HepG2 (cell line): ENCODE data around the gene ZIK1. TPM values are rescaled to one million over a fixed set of nuclear protein-coding genes. Genes with fewer than 3 reads are reported as not detected.
A peak's percentile ranks its signal among the peaks of the same experiment; 100 is the strongest.

ENCODE experiments used
- ISL2 ChIP-seq: sonication (generic); formaldehyde crosslinking; IDR thresholded peaks from 2 replicates; pipeline ENCODE4 v1.5.0; 2020; ENCODE audit warnings: missing genetic modification reagents
- MEF2D ChIP-seq: sonication (generic); formaldehyde crosslinking; IDR thresholded peaks from 2 replicates; pipeline ENCODE4 v1.5.1; 2020; ENCODE audit warnings: mild to moderate bottlenecking, missing genetic modification reagents
- MEIS1 ChIP-seq: sonication (generic); formaldehyde crosslinking; IDR thresholded peaks from 2 replicates; pipeline ENCODE4 v1.9.0; 2021; ENCODE audit warnings: mild to moderate bottlenecking, missing genetic modification reagents, moderate library complexity, borderline replicate concordance
- MTF2 ChIP-seq: sonication (generic); formaldehyde crosslinking; IDR thresholded peaks from 2 replicates; pipeline ENCODE4 v1.5.0; 2020; ENCODE audit warnings: missing genetic modification reagents, borderline replicate concordance
- NCOA1 ChIP-seq: sonication (generic); formaldehyde crosslinking; IDR thresholded peaks from 2 replicates; pipeline ENCODE4 v1.9.0; 2021; ENCODE audit warnings: missing genetic modification reagents
- STAG1 ChIP-seq: sonication (generic); formaldehyde crosslinking; IDR thresholded peaks from 2 replicates; pipeline ENCODE4 v1.4.0; 2020; ENCODE audit warnings: missing genetic modification reagents
- ZBTB3 ChIP-seq: sonication (generic); formaldehyde crosslinking; IDR thresholded peaks from 2 replicates; pipeline ENCODE4 v1.4.0; 2020; ENCODE audit warnings: low read depth, mild to moderate bottlenecking, moderate library complexity, missing genetic modification reagents, borderline replicate concordance
- ZFP37 ChIP-seq: sonication (generic); formaldehyde crosslinking; IDR thresholded peaks from 2 replicates; pipeline ENCODE4 v1.4.0; 2020; ENCODE audit warnings: missing genetic modification reagents, borderline replicate concordance
- ZNF230 ChIP-seq: sonication (generic); formaldehyde crosslinking; IDR thresholded peaks from 2 replicates; pipeline ENCODE4 v1.4.0; 2020; ENCODE audit warnings: mild to moderate bottlenecking, missing genetic modification reagents
- ZNF232 ChIP-seq: sonication (generic); formaldehyde crosslinking; IDR thresholded peaks from 2 replicates; pipeline ENCODE4 v1.4.0; 2020; ENCODE audit warnings: missing genetic modification reagents, borderline replicate concordance
- ZNF251 ChIP-seq: sonication (generic); formaldehyde crosslinking; IDR thresholded peaks from 2 replicates; pipeline ENCODE4 v1.9.0; 2021; ENCODE audit warnings: mild to moderate bottlenecking, missing genetic modification reagents
- ZNF263 ChIP-seq: sonication (generic); formaldehyde crosslinking; IDR thresholded peaks from 2 replicates; pipeline ENCODE4 v1.4.0; 2020; ENCODE audit warnings: missing genetic modification reagents
- ZNF317 ChIP-seq: sonication (generic); formaldehyde crosslinking; IDR thresholded peaks from 2 replicates; pipeline ENCODE4 v1.5.0; 2020; ENCODE audit warnings: mild to moderate bottlenecking, missing genetic modification reagents
- ZNF34 ChIP-seq: sonication (generic); formaldehyde crosslinking; IDR thresholded peaks from 2 replicates; pipeline ENCODE4 v1.4.0; 2020; ENCODE audit warnings: mild to moderate bottlenecking, missing genetic modification reagents, borderline replicate concordance
- ZNF484 ChIP-seq: sonication (generic); formaldehyde crosslinking; IDR thresholded peaks from 2 replicates; pipeline ENCODE4 v1.5.1; 2020; ENCODE audit warnings: mild to moderate bottlenecking, low read depth, missing genetic modification reagents, borderline replicate concordance
- ZNF501 ChIP-seq: sonication (generic); formaldehyde crosslinking; IDR thresholded peaks from 2 replicates; pipeline ENCODE4 v1.5.1; 2020; ENCODE audit warnings: mild to moderate bottlenecking, moderate library complexity, missing genetic modification reagents
- polyA plus RNA-seq, 8 experiments: library from polyadenylated mRNA; depleted of rRNA in 3 of 8; stranded (reverse) in 7 of 8; unstranded in 1 of 8; fragments of >200 nt; fragmentation: Illumina TruSeq in 4 of 8; extraction: Trizol in 4 of 8; gene quantifications; 2 replicates each; pipeline versions ENCODE4 v1.2.1 to v1.2.3, GENCODE V29; 2011 to 2016; ENCODE audit warnings: low read depth in 4 of 8, missing spikeins in 1 of 8, mixed read lengths in 1 of 8; ENCODE audit not compliant: insufficient read depth in 1 of 8
- total RNA-seq, 5 experiments: library from RNA; depleted of rRNA; stranded (reverse); fragments of >200 nt; fragmentation: Illumina TruSeq; extraction: Trizol; gene quantifications; 2 replicates each; pipeline ENCODE4 v1.2.3, GENCODE V29; 2016; ENCODE audit warnings: low read depth in 1 of 5
- TF ChIP-seq, protein P1 (sequence below): sonication (generic); formaldehyde crosslinking; IDR thresholded peaks from 2 replicates; pipeline ENCODE4 v1.4.0; 2020; ENCODE audit warnings: mild to moderate bottlenecking, missing genetic modification reagents, borderline replicate concordance
- TF ChIP-seq, protein P2 (sequence below): sonication (generic); formaldehyde crosslinking; IDR thresholded peaks from 2 replicates; pipeline ENCODE4 v1.5.0; 2020; ENCODE audit warnings: mild to moderate bottlenecking, missing genetic modification reagents, moderate library complexity
- TF ChIP-seq, protein P3 (sequence below): sonication (generic); formaldehyde crosslinking; IDR thresholded peaks from 2 replicates; pipeline ENCODE4 v1.4.0; 2020; ENCODE audit warnings: mild to moderate bottlenecking, missing genetic modification reagents
- TF ChIP-seq, protein P4 (sequence below): IDR thresholded peaks from 2 replicates; pipeline ENCODE4 v1.6.1; 2016; ENCODE audit warnings: control low read depth

ZIK1 gene
- total and polyA plus RNA-seq, 2 of the 13 experiments (the other 11 are each of a cell fraction or from before 2014, with no cell fraction given), result 2.1 to 7.2 TPM

DNA sequence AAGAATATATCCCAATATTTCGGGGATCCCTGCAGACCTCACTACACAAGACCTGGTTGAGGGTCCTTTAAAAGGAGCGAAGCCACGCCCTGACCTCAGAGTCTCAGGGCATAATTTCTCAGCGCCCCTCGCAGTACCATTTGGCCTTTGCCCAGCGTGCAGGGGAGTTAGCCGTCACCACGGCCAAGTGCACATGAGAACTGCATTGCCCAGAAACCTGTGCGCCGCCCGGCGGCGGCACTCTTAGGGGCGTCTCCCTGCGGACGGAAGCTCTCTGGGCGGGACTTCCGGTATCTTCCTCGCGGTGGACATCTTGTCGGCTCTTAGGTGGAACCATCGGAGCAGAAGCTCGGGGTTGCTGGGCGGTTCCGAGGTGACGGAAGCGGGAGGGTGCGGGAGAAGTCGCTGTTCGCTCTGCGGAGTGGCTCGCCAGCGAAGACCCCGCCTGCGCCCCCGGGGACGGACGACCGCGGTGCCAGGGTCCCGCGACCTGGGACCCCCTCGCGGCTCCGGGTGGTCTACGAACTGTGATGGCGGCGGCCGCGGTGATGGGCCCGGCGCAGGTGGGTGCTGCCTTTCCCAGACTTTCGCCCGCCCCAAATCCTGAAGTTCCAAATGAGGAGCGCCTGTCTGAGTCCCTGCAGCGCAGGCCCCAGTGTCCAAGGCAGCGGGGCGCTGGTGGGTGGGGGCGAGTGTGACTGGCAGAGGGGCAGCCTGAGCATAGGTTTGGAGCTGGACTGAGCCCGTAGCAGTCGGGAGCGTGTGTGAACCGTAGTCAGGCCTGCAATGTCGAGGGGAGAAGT, 30.2 kb downstream of the ZIK1 start, which contains the start of gene ZNF134 (continued):
- TF ChIP-seq, protein P1, sequence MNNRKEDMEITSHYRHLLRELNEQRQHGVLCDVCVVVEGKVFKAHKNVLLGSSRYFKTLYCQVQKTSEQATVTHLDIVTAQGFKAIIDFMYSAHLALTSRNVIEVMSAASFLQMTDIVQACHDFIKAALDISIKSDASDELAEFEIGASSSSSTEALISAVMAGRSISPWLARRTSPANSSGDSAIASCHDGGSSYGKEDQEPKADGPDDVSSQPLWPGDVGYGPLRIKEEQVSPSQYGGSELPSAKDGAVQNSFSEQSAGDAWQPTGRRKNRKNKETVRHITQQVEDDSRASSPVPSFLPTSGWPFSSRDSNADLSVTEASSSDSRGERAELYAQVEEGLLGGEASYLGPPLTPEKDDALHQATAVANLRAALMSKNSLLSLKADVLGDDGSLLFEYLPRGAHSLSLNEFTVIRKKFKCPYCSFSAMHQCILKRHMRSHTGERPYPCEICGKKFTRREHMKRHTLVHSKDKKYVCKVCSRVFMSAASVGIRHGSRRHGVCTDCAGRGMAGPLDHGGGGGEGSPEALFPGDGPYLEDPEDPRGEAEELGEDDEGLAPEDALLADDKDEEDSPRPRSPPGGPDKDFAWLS (CRISPR knock-in tag), result peak; percentile 51; the same call in 1 of the 2 replicates
- TF ChIP-seq MEIS1, result peak; percentile 79; the same call in 1 of the 2 replicates
- TF ChIP-seq ZNF34 (CRISPR knock-in tag), result no peak
- TF ChIP-seq ZNF230 (CRISPR knock-in tag), result 0 out of 2 replicates have a peak, but pooled peaks have one; percentile 81
- TF ChIP-seq ZFP37 (CRISPR knock-in tag), result 0 out of 2 replicates have a peak, but pooled peaks have one; percentile 50
- TF ChIP-seq ZNF263 (CRISPR knock-in tag), result peak; percentile 50; the same call in 1 of the 2 replicates
- TF ChIP-seq NCOA1 (CRISPR knock-in tag), result 0 out of 2 replicates have a peak, but pooled peaks have one; percentile 54
- no peak for TF ChIP-seq ZNF251 (CRISPR knock-in tag)
- TF ChIP-seq ZBTB3 (CRISPR knock-in tag), result no peak
- TF ChIP-seq, protein P2, sequence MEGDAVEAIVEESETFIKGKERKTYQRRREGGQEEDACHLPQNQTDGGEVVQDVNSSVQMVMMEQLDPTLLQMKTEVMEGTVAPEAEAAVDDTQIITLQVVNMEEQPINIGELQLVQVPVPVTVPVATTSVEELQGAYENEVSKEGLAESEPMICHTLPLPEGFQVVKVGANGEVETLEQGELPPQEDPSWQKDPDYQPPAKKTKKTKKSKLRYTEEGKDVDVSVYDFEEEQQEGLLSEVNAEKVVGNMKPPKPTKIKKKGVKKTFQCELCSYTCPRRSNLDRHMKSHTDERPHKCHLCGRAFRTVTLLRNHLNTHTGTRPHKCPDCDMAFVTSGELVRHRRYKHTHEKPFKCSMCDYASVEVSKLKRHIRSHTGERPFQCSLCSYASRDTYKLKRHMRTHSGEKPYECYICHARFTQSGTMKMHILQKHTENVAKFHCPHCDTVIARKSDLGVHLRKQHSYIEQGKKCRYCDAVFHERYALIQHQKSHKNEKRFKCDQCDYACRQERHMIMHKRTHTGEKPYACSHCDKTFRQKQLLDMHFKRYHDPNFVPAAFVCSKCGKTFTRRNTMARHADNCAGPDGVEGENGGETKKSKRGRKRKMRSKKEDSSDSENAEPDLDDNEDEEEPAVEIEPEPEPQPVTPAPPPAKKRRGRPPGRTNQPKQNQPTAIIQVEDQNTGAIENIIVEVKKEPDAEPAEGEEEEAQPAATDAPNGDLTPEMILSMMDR, result peak; percentile 43
- TF ChIP-seq, protein P3, sequence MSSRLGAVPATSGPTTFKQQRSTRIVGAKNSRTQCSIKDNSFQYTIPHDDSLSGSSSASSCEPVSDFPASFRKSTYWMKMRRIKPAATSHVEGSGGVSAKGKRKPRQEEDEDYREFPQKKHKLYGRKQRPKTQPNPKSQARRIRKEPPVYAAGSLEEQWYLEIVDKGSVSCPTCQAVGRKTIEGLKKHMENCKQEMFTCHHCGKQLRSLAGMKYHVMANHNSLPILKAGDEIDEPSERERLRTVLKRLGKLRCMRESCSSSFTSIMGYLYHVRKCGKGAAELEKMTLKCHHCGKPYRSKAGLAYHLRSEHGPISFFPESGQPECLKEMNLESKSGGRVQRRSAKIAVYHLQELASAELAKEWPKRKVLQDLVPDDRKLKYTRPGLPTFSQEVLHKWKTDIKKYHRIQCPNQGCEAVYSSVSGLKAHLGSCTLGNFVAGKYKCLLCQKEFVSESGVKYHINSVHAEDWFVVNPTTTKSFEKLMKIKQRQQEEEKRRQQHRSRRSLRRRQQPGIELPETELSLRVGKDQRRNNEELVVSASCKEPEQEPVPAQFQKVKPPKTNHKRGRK, result no peak
- peak; percentile 52; the same call in 1 of the 2 replicates for TF ChIP-seq ISL2 (CRISPR knock-in tag)
- TF ChIP-seq, protein P4, sequence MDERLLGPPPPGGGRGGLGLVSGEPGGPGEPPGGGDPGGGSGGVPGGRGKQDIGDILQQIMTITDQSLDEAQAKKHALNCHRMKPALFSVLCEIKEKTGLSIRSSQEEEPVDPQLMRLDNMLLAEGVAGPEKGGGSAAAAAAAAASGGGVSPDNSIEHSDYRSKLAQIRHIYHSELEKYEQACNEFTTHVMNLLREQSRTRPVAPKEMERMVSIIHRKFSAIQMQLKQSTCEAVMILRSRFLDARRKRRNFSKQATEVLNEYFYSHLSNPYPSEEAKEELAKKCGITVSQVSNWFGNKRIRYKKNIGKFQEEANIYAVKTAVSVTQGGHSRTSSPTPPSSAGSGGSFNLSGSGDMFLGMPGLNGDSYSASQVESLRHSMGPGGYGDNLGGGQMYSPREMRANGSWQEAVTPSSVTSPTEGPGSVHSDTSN (CRISPR knock-in tag), result no peak
- no peak for TF ChIP-seq ZNF484
- peak; percentile 25; the same call in 1 of the 2 replicates for TF ChIP-seq STAG1 (CRISPR knock-in tag)
- no peak; the same call in 1 of the 2 replicates for TF ChIP-seq MEF2D (CRISPR knock-in tag)
- no peak for TF ChIP-seq ZNF317 (CRISPR knock-in tag)
- peak; percentile 66; the same call in 1 of the 2 replicates for TF ChIP-seq MTF2 (CRISPR knock-in tag)
- TF ChIP-seq ZNF232 (CRISPR knock-in tag), result no peak
- TF ChIP-seq ZNF501 (CRISPR knock-in tag), result peak; percentile 85
